OCI-M2 (cell line): ENCODE data around the gene MYOT.
"Not testable (repeated sequence)": the region's sequence is repeated elsewhere in the genome, so short reads cannot be mapped to it uniquely, and the experiment has no call there.

Experiments
- DNase-seq: peaks from one replicate; lab custom pipeline; 2025; ENCODE audit not compliant: unreplicated experiment; lab: John Stamatoyannopoulos, UW

Gene MYOT

GRCh38 chr5:137867664-137868063, at the start of gene MYOT:
MYOT (plus strand) TSS chr5:137867860; CDS start chr5:137870652, 2,792 bp downstream.
- DNase-seq, result no peak

GRCh38 chr5:137819766-137820165, 47.9 kb upstream of the MYOT start:
- DNase-seq, result no peak

GRCh38 chr5:137822158-137822764, 45.4 kb upstream of the MYOT start:
- DNase-seq, result no peak

DNA sequence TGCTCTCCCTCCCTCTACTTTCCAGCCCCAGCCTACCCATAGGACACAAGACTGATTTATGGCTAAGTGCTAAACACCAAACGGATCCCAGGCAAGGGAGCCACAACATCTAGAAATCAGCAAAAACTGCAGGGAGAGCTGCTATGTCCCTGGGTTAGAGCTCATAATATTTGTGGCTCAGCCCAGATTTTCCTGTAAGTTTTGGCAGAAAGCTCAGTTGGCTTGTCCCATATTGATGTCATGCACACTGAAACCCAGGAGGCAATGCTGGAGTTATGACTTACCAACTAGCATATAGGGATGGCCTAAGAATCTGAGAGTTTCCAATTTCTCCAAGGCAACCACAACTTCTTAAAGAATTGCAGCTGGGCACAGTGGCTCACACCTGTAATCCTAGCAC, 44.7 kb upstream of the MYOT start:
- DNase-seq, result no peak

- DNase-seq, result no peak
These were observed 42.5 kb upstream of the MYOT start for GRCh38 chr5:137825165-137825564.

DNA sequence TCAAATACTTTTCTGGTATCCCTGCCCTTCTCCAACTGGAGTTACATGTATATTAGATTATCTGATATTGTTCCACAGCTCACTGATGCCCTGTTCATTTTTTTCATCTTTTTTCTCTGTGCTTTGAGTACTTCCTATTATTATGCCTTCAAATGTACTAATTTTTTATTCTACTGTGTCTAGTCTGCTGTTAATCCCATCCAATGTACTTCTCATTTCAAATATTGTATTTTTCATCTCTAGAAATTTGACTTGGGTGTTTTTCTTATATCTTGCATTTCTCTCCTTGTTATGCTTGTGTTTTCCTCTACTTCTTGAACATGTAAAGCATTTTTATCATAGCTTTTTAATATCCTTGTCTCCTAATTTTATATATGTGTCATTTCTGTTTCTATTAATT, 41.6 kb upstream of the MYOT start:
- no peak for DNase-seq

- no peak for DNase-seq
These were observed 39.5 kb upstream of the MYOT start for GRCh38 chr5:137828180-137828579.

- no peak for DNase-seq
These were observed 39.0 kb upstream of the MYOT start for GRCh38 chr5:137828664-137829063.

- no peak for DNase-seq
These were observed 36.6 kb upstream of the MYOT start for GRCh38 chr5:137831105-137831504.

- no peak for DNase-seq
These were observed 36.1 kb upstream of the MYOT start for GRCh38 chr5:137831526-137831925.

GRCh38 chr5:137832416-137832815, 35.2 kb upstream of the MYOT start:
- DNase-seq, result no peak

- DNase-seq, result no peak
These were observed 34.2 kb upstream of the MYOT start for GRCh38 chr5:137833463-137833862.

GRCh38 chr5:137834498-137835049, 33.1 kb upstream of the MYOT start:
- no peak for DNase-seq

DNA sequence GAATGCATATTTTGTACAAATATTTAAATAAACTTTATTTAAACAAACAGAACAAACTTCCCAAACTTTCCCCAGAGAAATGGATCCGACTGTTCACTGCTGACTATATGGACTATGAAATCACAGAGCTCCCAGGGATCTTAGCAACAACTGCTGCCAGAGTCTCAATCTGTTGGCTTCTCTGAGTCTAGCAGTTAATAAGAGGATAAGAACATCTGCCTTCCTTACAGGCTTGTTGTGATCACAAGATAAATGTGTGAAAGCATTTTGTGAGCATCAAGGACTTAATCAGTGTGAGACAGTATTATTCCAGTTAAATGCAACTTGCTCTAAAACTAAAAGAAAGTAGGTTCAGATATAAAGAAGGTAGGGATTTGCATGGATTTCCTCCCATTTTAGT, 31.4 kb upstream of the MYOT start:
- no peak for DNase-seq

- DNase-seq, result no peak
These were observed 30.7 kb upstream of the MYOT start for GRCh38 chr5:137836997-137837396.

DNA sequence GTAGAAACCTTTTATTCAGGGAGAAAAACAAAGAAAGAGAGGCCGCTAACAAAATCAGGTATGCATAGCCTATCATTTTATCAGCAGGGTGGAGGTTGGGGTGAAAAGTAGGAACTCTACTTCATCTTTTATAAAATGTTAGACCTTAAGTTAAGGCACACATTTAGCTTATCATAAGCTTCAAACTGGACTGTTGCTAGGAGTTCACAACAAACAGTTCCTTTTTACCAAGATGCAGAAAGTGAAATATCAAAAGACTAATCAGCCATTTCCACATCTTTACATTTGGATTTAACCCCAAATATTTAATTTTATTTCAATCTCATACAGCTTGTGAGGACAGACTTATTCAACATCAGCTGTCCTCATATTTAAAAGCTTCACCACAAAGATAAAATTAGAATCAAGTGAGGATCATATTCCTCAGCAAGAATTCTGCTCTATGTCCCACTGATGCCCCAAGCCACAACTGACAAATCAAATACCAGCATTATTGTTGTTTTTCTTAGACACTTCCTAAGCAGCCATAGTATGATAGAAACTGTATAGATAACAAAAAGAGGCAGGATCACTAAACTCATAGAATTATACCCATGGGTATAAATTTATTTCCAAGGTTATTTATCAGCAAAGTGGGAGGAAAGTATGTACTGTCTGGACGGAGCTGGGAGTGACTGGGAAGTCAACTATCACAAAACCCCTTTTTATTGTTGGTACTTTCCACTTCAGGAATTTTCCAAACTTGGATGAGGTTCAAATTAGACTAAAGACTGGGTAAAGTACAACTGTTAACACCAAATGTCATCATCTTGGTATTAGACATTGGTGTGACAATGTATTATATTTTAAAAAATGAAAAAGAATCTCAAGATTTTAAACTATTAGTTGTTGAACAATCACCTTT, 29.9 kb upstream of the MYOT start:
- DNase-seq, result no peak

- no peak for DNase-seq
These were observed 28.7 kb upstream of the MYOT start for GRCh38 chr5:137838976-137839375.

DNA sequence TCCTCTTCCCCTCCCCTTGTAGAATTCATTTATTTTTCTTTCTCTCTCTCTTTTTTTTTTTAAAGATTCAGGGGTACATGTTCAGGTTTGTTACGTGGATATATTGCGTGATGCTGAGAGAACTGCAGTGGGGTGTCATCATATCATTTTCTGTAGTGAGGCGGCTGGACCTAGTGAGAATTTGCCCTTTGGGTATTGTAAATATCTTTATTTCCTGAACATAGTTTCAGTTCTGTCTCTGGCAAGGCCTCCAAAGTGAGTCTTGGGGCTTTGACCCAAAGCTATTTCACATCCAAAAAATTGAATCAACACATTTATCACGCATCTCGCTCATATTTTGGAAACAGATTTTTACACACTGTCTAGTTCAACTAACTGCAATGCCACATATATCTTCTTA, 25.4 kb upstream of the MYOT start:
- DNase-seq, result no peak

DNA sequence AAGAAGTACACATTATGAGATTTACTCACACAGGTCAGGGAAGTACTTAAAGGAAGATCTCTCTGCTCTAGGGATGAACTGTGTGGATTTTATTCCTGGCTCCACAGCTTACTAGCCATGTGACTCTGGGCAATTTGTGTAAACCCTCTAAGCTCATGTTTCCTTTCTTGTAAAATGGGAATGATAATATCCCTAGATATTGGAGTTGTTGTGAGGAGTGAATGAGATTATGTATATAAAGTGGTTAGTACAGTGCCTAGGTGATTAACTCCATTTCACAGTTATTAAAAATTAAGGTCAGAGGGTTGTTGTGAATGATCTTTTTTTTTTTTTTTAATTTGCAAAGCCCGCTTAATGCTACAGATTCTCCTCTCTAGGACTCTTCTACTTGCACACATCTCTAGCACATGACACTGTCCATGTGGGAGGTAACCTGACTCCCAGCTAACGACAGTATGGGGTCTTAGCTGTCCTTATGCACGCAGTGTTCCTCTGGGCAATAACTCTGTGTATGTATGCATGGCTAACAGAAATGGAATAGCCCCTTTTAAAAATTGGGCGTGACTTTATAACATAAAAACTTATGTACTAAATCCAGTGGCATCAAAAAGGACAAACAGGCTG, 23.9 kb upstream of the MYOT start:
- no peak for DNase-seq

DNA sequence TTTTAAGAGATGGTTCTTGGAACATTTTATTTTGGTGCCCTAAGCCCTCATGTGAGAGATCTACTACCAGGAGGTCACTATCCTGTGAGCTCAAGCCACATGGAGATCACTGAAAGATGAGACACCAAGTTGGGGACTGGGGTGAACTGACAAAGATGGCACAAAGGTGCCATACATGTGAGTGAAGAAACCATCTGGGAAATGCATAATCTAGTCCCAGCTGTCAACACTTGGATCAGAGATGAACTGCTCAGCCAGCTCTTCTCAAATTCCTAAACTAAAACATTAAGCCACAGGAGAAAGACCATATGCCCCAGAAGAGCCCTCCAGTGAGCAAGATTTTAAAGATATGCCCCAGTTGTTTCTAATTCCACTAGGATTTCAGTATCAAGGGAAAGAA, 22.2 kb upstream of the MYOT start:
- no peak for DNase-seq

- no peak for DNase-seq
These were observed 20.0 kb upstream of the MYOT start for GRCh38 chr5:137847687-137848086.

GRCh38 chr5:137853165-137853564, 14.5 kb upstream of the MYOT start:
- not testable (repeated sequence) for DNase-seq
